ENCODE data around the gene TSC22D1. TPM values are rescaled to one million over a fixed set of nuclear protein-coding genes. Genes with fewer than 3 reads are reported as not detected.

Gene TSC22D1
- total RNA-seq, 1 donor from 2014 or later: 70.0 TPM

- TF ChIP-seq, protein P1, sequence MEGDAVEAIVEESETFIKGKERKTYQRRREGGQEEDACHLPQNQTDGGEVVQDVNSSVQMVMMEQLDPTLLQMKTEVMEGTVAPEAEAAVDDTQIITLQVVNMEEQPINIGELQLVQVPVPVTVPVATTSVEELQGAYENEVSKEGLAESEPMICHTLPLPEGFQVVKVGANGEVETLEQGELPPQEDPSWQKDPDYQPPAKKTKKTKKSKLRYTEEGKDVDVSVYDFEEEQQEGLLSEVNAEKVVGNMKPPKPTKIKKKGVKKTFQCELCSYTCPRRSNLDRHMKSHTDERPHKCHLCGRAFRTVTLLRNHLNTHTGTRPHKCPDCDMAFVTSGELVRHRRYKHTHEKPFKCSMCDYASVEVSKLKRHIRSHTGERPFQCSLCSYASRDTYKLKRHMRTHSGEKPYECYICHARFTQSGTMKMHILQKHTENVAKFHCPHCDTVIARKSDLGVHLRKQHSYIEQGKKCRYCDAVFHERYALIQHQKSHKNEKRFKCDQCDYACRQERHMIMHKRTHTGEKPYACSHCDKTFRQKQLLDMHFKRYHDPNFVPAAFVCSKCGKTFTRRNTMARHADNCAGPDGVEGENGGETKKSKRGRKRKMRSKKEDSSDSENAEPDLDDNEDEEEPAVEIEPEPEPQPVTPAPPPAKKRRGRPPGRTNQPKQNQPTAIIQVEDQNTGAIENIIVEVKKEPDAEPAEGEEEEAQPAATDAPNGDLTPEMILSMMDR (IDR thresholded peaks at IDR 0.05; ENCODE audit: insufficient read depth, low read length, poor library complexity, severe bottlenecking): no peak
- H3K36me3 ChIP-seq (ENCODE audit: control insufficient read depth, insufficient read depth, low read length): peaks cover 4% of the 10 kb centered on the region
- DNase-seq (ENCODE audit: low read depth): peak; percentile 93
- H3K4me3 ChIP-seq (ENCODE audit: low read depth, low read length): peak overlapping the region; percentile 82
- no peaks in the 10 kb centered on the region for H3K27me3 ChIP-seq (ENCODE audit: control insufficient read depth, insufficient read depth, low read length)
These were observed 140.8 kb downstream of the TSC22D1 start for GRCh38 chr13:44435142-44435918.

GRCh38 chr13:44434766-44435141 is 141.4 kb downstream of the TSC22D1 start:
- TF ChIP-seq, protein P1 (IDR thresholded peaks at IDR 0.05; ENCODE audit: insufficient read depth, low read length, poor library complexity, severe bottlenecking): no peak
- peaks cover 4% of the 10 kb centered on the region for H3K36me3 ChIP-seq (ENCODE audit: control insufficient read depth, insufficient read depth, low read length)
- H3K4me3 ChIP-seq (ENCODE audit: low read depth, low read length): peak overlapping the region; percentile 82
- H3K27me3 ChIP-seq (ENCODE audit: control insufficient read depth, insufficient read depth, low read length): no peaks in the 10 kb centered on the region
- DNase-seq (ENCODE audit: low read depth): no peak

DNA sequence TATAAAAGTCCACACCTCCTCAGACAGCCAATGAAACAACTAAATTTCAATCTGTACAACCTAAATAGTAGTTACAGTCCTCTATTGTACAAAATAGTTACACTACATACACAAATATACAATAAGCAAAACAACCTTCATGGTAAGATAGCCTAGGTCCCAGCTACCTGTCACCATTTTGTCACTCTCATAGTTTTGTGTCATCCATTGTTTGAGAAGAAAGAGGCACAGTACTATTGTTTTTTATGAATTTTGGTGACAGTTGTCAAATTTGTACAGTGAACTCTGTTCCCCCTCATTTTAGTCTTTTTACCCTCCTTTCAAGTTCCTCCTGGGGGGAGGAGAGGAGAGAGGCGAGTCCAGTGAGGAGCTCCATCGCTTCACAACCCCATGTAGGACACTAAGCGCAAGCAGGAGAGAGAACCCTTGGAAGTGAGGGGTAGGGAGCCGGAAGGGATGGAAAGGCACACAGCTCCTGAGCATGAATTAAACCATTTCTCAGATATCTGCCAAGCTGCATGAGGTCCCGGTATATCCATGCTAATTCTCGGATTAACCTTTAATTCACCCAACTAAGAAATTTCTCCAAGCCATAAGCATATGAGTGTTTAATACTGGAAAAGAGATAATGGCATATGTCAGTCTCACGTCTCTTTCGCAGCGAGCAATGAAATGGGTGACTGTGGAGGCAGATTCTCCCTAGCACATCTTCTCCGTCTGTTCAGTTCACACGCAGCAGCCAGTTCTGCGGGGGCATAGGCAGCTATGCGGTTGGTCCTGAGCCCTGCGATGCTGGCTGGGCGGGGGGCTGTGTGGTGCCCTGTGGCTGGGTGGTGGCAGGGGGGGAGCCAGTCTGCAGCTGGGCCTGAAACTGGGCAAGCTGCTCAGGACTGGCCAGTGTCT is 142.0 kb downstream of the TSC22D1 start:
- TF ChIP-seq, protein P1 (IDR thresholded peaks at IDR 0.05; ENCODE audit: insufficient read depth, low read length, poor library complexity, severe bottlenecking): no peak
- H3K4me3 ChIP-seq (ENCODE audit: low read depth, low read length): peak overlapping the region; percentile 82
- H3K27me3 ChIP-seq (ENCODE audit: control insufficient read depth, insufficient read depth, low read length): no peaks in the 10 kb centered on the region
- peaks cover 4% of the 10 kb centered on the region for H3K36me3 ChIP-seq (ENCODE audit: control insufficient read depth, insufficient read depth, low read length)
- DNase-seq (ENCODE audit: low read depth): no peak

GRCh38 chr13:44432650-44433049 is 143.5 kb downstream of the TSC22D1 start:
- DNase-seq (ENCODE audit: low read depth): no peak
- peak overlapping the region; percentile 82 for H3K4me3 ChIP-seq (ENCODE audit: low read depth, low read length)
- H3K36me3 ChIP-seq (ENCODE audit: control insufficient read depth, insufficient read depth, low read length): peaks cover 4% of the 10 kb centered on the region
- TF ChIP-seq, protein P1 (IDR thresholded peaks at IDR 0.05; ENCODE audit: insufficient read depth, low read length, poor library complexity, severe bottlenecking): no peak
- no peaks in the 10 kb centered on the region for H3K27me3 ChIP-seq (ENCODE audit: control insufficient read depth, insufficient read depth, low read length)

DNA sequence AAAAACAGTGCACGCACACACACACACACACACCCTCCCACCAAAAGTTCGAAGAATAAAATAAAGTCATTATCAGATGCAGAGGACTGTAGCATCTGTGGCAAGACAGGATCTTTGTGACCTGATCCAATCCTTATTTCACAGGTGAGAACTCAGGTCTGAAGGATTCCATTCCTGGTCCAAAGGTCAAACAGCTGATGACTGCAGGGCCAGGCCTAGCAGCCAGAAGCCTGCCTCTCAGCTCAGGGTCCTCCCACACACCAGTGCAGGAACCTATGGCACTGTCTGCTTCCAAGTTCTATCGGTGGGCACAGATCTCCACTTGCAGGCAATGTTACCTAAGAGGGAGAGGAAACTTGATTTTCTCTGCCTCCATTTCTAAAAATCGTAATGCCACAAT is 145.0 kb downstream of the TSC22D1 start:
- Histone ChIP-seq H3K36me3 (ENCODE audit: control insufficient read depth, insufficient read depth, low read length) (peaks cover 4% of the 10 kb centered on the region), H3K27me3 (ENCODE audit: control insufficient read depth, insufficient read depth, low read length) (no peaks in the 10 kb centered on the region), H3K4me3 (ENCODE audit: low read depth, low read length) (no peak overlapping the region)
- DNase-seq (ENCODE audit: low read depth): no peak
- TF ChIP-seq, protein P1 (IDR thresholded peaks at IDR 0.05; ENCODE audit: insufficient read depth, low read length, poor library complexity, severe bottlenecking): no peak

Measured in kidney epithelial cell (primary cell).